ENCODE data around the gene INPP5A. TPM values are rescaled to one million over a fixed set of nuclear protein-coding genes. Genes with fewer than 3 reads are reported as not detected.
A peak's percentile ranks its signal among the peaks of the same experiment; 100 is the strongest.

The INPP5A gene
- total and polyA plus RNA-seq, 10 donors: 11.1 to 41.3 (median 30.8) TPM

- no peaks in the 10 kb centered on the region for H3K9me3 ChIP-seq
- WGBS, 5 donors: 47 to 60% (median 54%) methylated on average over 28 to 38 of the region's 38 CpGs
- peak; percentile 54 to 81 (median 60) for TF ChIP-seq POLR2AphosphoS5 (IDR thresholded peaks at IDR 0.05)
- TF ChIP-seq, protein P1, sequence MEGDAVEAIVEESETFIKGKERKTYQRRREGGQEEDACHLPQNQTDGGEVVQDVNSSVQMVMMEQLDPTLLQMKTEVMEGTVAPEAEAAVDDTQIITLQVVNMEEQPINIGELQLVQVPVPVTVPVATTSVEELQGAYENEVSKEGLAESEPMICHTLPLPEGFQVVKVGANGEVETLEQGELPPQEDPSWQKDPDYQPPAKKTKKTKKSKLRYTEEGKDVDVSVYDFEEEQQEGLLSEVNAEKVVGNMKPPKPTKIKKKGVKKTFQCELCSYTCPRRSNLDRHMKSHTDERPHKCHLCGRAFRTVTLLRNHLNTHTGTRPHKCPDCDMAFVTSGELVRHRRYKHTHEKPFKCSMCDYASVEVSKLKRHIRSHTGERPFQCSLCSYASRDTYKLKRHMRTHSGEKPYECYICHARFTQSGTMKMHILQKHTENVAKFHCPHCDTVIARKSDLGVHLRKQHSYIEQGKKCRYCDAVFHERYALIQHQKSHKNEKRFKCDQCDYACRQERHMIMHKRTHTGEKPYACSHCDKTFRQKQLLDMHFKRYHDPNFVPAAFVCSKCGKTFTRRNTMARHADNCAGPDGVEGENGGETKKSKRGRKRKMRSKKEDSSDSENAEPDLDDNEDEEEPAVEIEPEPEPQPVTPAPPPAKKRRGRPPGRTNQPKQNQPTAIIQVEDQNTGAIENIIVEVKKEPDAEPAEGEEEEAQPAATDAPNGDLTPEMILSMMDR (IDR thresholded peaks at IDR 0.05 in 8 of 11, conservative IDR thresholded peaks at IDR 0.05 in 3 of 11): no peak
- intact Hi-C loops (cut with DNase I; ENCODE audit: low total_unique reads): no loop called here
- H3K4me3 ChIP-seq: peak overlapping the region in 1 of 8 donors; percentile 21
- peaks cover 45 to 93% (median 65%) of the 10 kb centered on the region in 6 donors for H3K4me1 ChIP-seq
- H3K27me3 ChIP-seq (replicated peaks in 1 of 7): no peaks in the 10 kb centered on the region
- peak overlapping the region in 3 of 8 donors; percentile 91 to 93 (median 92) for H3K27ac ChIP-seq
- H3K36me3 ChIP-seq: no peaks in the 10 kb centered on the region
- DNase-seq: peak; percentile 87
Measured at GRCh38 chr10:132585732-132586722, 48.4 kb downstream of the INPP5A start.

GRCh38 chr10:132586739-132587138 lies 49.2 kb downstream of the INPP5A start:
- peak overlapping the region in 4 of 8 donors; percentile 88 to 93 (median 92) for H3K27ac ChIP-seq
- no peaks in the 10 kb centered on the region for H3K36me3 ChIP-seq
- 87 to 92% (median 88%) methylated on average over 22 of the region's 22 CpGs for WGBS, 5 donors
- H3K4me1 ChIP-seq: peaks cover 45 to 95% (median 71%) of the 10 kb centered on the region in 6 donors
- DNase-seq: no peak
- TF ChIP-seq, protein P1 (IDR thresholded peaks at IDR 0.05 in 8 of 11, conservative IDR thresholded peaks at IDR 0.05 in 3 of 11): no peak
- TF ChIP-seq POLR2AphosphoS5 (IDR thresholded peaks at IDR 0.05) (no peak), POLR2A (IDR thresholded peaks at IDR 0.05) (no peak)
- no peaks in the 10 kb centered on the region for H3K9me3 ChIP-seq
- H3K4me3 ChIP-seq: no peak overlapping the region
- no peaks in the 10 kb centered on the region for H3K27me3 ChIP-seq (replicated peaks in 1 of 7)
- intact Hi-C loops (cut with DNase I; ENCODE audit: low total_unique reads): no loop called here

DNA sequence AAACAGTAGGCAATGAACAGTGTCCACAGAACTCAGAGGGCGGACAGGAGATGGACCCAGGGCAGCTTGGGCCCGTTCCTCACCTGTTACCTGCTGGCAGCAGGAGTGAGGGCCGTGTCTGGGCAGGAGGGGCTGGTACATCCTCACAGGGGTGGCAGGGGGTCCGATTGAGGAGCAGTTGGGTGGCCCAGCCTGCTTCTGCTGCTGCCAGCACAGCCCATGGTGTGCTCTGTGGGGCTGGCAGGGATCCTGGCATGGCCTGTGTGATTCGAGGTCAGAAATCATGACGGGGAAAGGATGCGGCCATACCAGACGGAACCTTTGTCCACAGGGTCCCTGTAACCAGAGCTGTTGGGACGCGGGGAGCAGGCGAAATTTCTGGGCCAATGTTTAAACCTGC lies 49.6 kb downstream of the INPP5A start:
- WGBS, 5 donors: 83 to 91% (median 90%) methylated on average over 11 of the region's 11 CpGs
- H3K27ac ChIP-seq: peak overlapping the region in 7 of 8 donors; percentile 79 to 93 (median 89)
- peaks cover 45 to 99% (median 72%) of the 10 kb centered on the region in 6 donors for H3K4me1 ChIP-seq
- H3K27me3 ChIP-seq (replicated peaks in 1 of 7): no peaks in the 10 kb centered on the region
- intact Hi-C loops (cut with DNase I; ENCODE audit: low total_unique reads): no loop called here
- no peaks in the 10 kb centered on the region for H3K9me3 ChIP-seq
- H3K4me3 ChIP-seq: no peak overlapping the region
- no peak for TF ChIP-seq POLR2A (IDR thresholded peaks at IDR 0.05)
- DNase-seq: no peak
- H3K36me3 ChIP-seq: no peaks in the 10 kb centered on the region

DNA sequence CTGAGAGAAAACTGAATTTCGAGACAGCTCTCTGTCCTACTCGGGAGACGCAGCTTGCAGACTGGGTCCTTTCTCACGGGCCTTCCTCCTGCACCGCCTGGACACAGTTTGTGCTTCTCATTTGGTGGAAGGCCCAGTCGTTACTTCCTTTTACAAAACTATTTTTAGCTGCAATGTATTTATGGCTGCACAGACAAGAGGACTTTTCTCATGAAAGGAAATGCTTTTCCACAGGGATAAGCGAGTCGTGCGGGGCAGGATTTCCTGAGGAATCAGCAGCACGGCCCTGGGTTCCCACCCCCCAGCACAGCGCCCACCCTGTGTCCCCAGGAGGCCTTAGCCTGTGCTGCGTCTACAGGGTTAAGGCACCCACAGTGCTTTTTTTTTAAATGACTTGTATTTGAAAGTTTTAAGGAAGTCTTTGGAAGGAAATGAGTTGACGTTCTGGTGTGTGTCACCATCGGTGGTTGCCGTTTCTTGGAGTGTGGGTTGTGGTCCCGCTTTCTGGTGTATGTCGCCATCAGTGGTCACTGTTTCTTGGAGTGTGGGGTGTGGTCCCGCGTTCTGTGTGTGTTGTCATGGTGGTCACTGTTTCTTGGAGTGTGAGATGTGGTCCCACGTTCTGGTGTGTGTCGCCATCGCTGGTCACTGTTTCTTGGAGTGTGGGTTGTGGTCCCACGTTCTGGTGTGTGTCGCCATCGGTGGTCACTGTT lies 50.9 kb downstream of the INPP5A start:
- Histone ChIP-seq H3K27me3 (replicated peaks in 1 of 7) (no peaks in the 10 kb centered on the region), H3K4me1 (peaks cover 46 to 100% (median 79%) of the 10 kb centered on the region in 6 donors), H3K9me3 (no peaks in the 10 kb centered on the region), H3K27ac (peak overlapping the region; percentile 70 to 93 (median 88)), H3K4me3 (peak overlapping the region in 5 of 8 donors; percentile 5 to 58 (median 5)), H3K36me3 (no peaks in the 10 kb centered on the region)
- DNase-seq: peak; percentile 86
- TF ChIP-seq, protein P1 (IDR thresholded peaks at IDR 0.05 in 8 of 11, conservative IDR thresholded peaks at IDR 0.05 in 3 of 11): no peak
- peak; percentile 56 to 75 (median 71) for TF ChIP-seq POLR2AphosphoS5 (IDR thresholded peaks at IDR 0.05)
- no peak for TF ChIP-seq POLR2A (IDR thresholded peaks at IDR 0.05)
- intact Hi-C loops (cut with DNase I; ENCODE audit: low total_unique reads): no loop called here
- whole genome bisulfite sequencing, 5 donors: 13 to 24% (median 18%) methylated on average over 25 of the region's 25 CpGs
